Transverse colon (tissue), 4 donors: ENCODE measurements around the gene DDX23. TPM values are rescaled to one million over a fixed set of nuclear protein-coding genes. Genes with fewer than 3 reads are reported as not detected.

Source experiments
- DNase-seq: peaks from one replicate; pipeline ENCODE4 v3.0.0-alpha.2; 2019
- H3K27ac ChIP-seq, 4 donors: fragments of 200-600 bp; sonication (generic); 2 replicates each; pipeline ENCODE4 v1.5.1; 2016 to 2018; ENCODE audit warnings: inconsistent platforms in 4 of 4
- H3K27me3 ChIP-seq: fragments of 200-600 bp; sonication (generic); 2 replicates; pipeline ENCODE4 v1.5.1; 2017; ENCODE audit warnings: inconsistent platforms
- H3K36me3 ChIP-seq, 4 donors: fragments of 200-600 bp; sonication (generic); 2 replicates each; pipeline ENCODE4 v1.5.1; 2017 to 2019; ENCODE audit warnings: inconsistent platforms in 4 of 4
- H3K4me1 ChIP-seq, 4 donors: fragments of 200-600 bp; sonication (generic); 2 replicates each; pipeline ENCODE4 v1.5.1; 2017 to 2020; ENCODE audit warnings: inconsistent platforms in 4 of 4
- H3K4me3 ChIP-seq, 4 donors: fragments of 200-600 bp; sonication (generic); 1 replicate in 1 of 4; 2 replicates in 3 of 4; pipeline versions ENCODE4 v1.5.1 to v1.6.1; 2017 to 2019; ENCODE audit warnings: inconsistent platforms in 4 of 4
- H3K9me3 ChIP-seq, 2 donors: fragments of 200-600 bp; sonication (generic); 2 replicates each; pipeline ENCODE4 v1.5.1; 2017 to 2019; ENCODE audit warnings: inconsistent platforms in 2 of 2
- EP300 ChIP-seq: sonication (generic); formaldehyde crosslinking; IDR thresholded peaks from one replicate; pipeline ENCODE4 v1.6.1; 2017; ENCODE audit warnings: antibody characterized with exemption, low read depth
- POLR2A ChIP-seq: fragments of 450-650 bp; IDR thresholded peaks from one replicate; pipeline ENCODE4 v1.6.1; 2016; ENCODE audit warnings: antibody characterized with exemption, mild to moderate bottlenecking, moderate library complexity
- POLR2AphosphoS5 ChIP-seq, 3 donors: sonication (generic); formaldehyde crosslinking; IDR thresholded peaks; one replicate each; pipeline ENCODE4 v1.6.1; 2016; ENCODE audit warnings: antibody characterized with exemption in 3 of 3
- WGBS, 2 donors: methylation state at CpG; one replicate each; pipeline ENCODE4 v1.1.5; 2018; ENCODE audit warnings: low coverage in 1 of 2; 5-methylcytosine and 5-hydroxymethylcytosine counted together
- in situ Hi-C, 4 donors: fragments of 200-750 bp; cut with MboI; loops; one replicate each; pipeline versions ENCODE4 v1.15.0 to v1.15.1; 2017; ENCODE audit warnings: low sequenced_read_pairs in 3 of 4, low pct_ligation_motif_present in 1 of 4, low pct_unique_long_range_greater_than_20kb in 1 of 4
- intact Hi-C: fragments of 100-400 bp; cut with DNase I; formaldehyde crosslinking; loops from one replicate; pipeline ENCODE4 v1.15.1; 2023; ENCODE audit warnings: low total_unique reads
- total RNA-seq, 4 donors: library from RNA; depleted of rRNA; stranded (reverse); fragments of >200 nt; gene quantifications; one replicate each; pipeline ENCODE4 v1.1.0, GENCODE V29; 2016
- TF ChIP-seq, protein P1 (sequence below), 5 experiments: fragments of 200-600 bp in 3 of 5; fragments of 450-650 bp in 2 of 5; sonication (generic) in 3 of 5; IDR thresholded peaks; 1 replicate in 2 of 5; 2 replicates in 3 of 5; pipeline ENCODE4 v1.5.1; 2016 to 2017; ENCODE audit warnings: antibody characterized with exemption in 5 of 5, inconsistent platforms in 3 of 5, mild to moderate bottlenecking in 2 of 5, moderate library complexity in 1 of 5

Gene DDX23
- total RNA-seq, 4 donors from 2014 or later: 82.9 to 143 (median 83.9) TPM

DNA sequence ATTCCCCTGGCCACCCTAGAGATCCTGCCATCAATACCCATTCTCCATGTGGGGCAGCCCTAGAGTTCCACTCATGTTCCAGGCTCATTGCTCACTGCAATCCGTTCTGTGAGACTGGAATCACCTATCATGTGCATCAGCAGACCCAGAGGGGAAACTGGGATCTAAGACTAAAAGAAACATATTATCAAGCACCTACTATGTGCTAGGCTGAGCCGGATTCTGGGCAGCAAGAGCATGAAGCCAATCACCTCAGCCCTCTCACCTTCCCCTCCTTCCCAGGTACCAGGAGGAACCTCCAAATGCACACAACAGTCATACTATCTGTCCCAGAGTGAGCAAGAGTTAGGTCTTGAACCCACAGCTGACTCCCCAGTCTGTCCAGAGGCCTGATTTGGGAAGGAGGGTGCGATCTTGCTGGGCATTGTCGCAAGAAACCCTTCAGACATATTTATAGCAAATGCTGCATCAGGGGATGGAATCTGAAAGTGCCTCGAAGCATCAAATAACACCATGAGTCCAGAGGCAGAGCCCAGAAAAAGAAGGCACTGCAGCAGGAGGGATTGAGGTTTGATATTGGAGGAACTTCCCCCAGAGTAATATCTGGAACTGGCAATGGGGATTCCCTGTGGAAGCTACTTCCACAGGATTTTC lies 40.4 kb downstream of the DDX23 start:
- in situ Hi-C loops (no loop called here), intact Hi-C loops (loop anchor here (10.0 kb wide), 1 partner anchor 1273 kb away; the partner anchor contains the start of gene SMARCD1)
- Histone ChIP-seq H3K27me3 (no peaks in the 10 kb centered on the region), H3K27ac (peak overlapping the region; percentile 26 to 65 (median 48)), H3K9me3 (no peaks in the 10 kb centered on the region), H3K36me3 (no peaks in the 10 kb centered on the region), H3K4me3 (no peak overlapping the region), H3K4me1 (peaks cover 2 to 39% (median 28%) of the 10 kb centered on the region in 4 donors)
- WGBS, 2 donors: 66 to 74% methylated on average over 4 to 5 of the region's 5 CpGs
- TF ChIP-seq, protein P1, sequence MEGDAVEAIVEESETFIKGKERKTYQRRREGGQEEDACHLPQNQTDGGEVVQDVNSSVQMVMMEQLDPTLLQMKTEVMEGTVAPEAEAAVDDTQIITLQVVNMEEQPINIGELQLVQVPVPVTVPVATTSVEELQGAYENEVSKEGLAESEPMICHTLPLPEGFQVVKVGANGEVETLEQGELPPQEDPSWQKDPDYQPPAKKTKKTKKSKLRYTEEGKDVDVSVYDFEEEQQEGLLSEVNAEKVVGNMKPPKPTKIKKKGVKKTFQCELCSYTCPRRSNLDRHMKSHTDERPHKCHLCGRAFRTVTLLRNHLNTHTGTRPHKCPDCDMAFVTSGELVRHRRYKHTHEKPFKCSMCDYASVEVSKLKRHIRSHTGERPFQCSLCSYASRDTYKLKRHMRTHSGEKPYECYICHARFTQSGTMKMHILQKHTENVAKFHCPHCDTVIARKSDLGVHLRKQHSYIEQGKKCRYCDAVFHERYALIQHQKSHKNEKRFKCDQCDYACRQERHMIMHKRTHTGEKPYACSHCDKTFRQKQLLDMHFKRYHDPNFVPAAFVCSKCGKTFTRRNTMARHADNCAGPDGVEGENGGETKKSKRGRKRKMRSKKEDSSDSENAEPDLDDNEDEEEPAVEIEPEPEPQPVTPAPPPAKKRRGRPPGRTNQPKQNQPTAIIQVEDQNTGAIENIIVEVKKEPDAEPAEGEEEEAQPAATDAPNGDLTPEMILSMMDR (IDR thresholded peaks at IDR 0.05): no peak
- no peak for TF ChIP-seq POLR2AphosphoS5 (IDR thresholded peaks at IDR 0.05)
- no peak for TF ChIP-seq EP300
- no peak for TF ChIP-seq POLR2A
- DNase-seq: no peak

DNA sequence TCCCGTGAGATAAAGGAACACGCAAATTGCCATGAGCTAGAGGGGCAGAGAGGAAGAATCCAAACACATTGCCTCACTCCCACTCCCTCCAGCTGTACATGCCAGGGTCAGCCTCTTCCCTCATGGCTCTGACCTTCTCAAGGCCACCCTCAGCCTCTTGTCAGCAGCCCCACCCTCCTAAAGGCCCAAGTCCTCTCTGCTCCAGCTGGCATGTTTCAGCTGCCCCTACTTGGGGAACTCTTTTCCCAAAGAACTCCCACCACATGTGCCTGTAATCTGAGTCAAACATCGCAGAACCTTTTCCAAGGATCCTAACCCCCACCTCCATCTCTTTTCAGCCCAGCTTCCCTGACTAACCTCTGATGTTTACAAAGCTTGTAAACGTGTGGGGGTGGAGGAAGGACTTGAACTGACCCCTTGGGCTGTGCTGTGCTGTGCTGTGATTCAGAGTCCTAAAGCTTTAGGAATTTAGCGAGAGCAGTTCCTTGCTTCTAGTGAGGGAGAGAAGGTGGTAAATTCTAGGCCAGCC lies 41.0 kb downstream of the DDX23 start:
- H3K4me3 ChIP-seq: no peak overlapping the region
- no peaks in the 10 kb centered on the region for H3K27me3 ChIP-seq
- no peak for DNase-seq
- in situ Hi-C loops: no loop called here
- intact Hi-C loops: loop anchor here (10.0 kb wide), 1 partner anchor 1274 kb away; the partner anchor contains the start of gene SMARCD1
- peak overlapping the region; percentile 36 to 65 (median 48) for H3K27ac ChIP-seq
- H3K4me1 ChIP-seq: peaks cover 0 to 33% (median 22%) of the 10 kb centered on the region in 4 donors
- TF ChIP-seq EP300: no peak
- WGBS, 2 donors: 67% methylated on average over 5 of the region's 5 CpGs; no CpG with 5 or more reads in 1 of the 2 donors
- no peaks in the 10 kb centered on the region for H3K9me3 ChIP-seq
- no peaks in the 10 kb centered on the region for H3K36me3 ChIP-seq

DNA sequence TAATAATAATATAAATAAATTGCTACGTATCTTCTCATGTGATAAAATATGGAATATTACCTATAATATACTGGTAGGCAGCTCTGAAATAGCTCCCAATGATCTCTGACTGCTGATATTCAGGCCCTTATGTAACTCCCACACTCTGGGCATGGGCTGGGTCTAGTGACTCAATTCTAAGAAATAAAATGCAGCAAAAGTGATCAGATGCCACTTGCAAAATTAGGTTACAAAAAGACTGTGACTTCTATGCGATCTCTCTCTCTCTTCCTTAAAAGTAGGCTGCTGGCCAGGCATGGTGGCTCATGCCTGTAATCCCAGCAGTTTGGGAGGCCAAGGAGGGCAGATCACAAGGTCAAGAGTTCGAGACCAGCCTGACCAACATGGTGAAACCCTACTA lies 44.0 kb downstream of the DDX23 start:
- WGBS, 2 donors: 83 to 93% methylated on average over 1 to 3 of the region's 3 CpGs
- no peak for DNase-seq
- Histone ChIP-seq H3K9me3 (no peaks in the 10 kb centered on the region), H3K4me3 (no peak overlapping the region), H3K27me3 (no peaks in the 10 kb centered on the region), H3K36me3 (no peaks in the 10 kb centered on the region), H3K4me1 (peaks cover 0 to 19% (median 8%) of the 10 kb centered on the region in 4 donors), H3K27ac (no peak overlapping the region)
- in situ Hi-C loops (no loop called here), intact Hi-C loops (no loop called here)
- TF ChIP-seq, protein P1 (IDR thresholded peaks at IDR 0.05): no peak
- TF ChIP-seq POLR2AphosphoS5 (IDR thresholded peaks at IDR 0.05) (no peak), POLR2A (no peak), EP300 (no peak)

DNA sequence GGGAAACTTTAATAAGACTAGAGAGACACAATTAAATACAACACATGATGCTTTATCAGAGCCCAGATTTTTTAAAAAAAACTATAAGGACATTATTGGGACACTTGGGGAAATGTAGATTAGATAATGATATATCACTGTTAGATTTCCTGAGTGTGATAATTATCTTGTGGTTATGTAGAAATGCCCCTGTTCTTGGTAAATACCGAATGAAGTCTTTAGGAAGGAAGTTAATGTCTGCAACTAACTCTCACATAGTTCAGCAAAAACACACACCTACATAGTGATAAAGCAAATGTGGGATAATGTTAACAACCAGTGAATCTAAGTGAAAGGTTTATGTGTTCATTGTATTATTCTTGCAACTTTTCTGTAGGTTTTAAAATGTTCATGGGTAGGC lies 48.3 kb downstream of the DDX23 start:
- TF ChIP-seq, protein P1 (IDR thresholded peaks at IDR 0.05): no peak
- TF ChIP-seq POLR2A (no peak), POLR2AphosphoS5 (IDR thresholded peaks at IDR 0.05) (no peak), EP300 (no peak)
- DNase-seq: no peak
- H3K36me3 ChIP-seq: no peaks in the 10 kb centered on the region
- intact Hi-C loops (no loop called here), in situ Hi-C loops (no loop called here)
- WGBS, 2 donors: 32 to 57% methylated on average over 1 of the region's 1 CpG
- no peak overlapping the region for H3K4me3 ChIP-seq
- no peaks in the 10 kb centered on the region for H3K4me1 ChIP-seq
- no peak overlapping the region for H3K27ac ChIP-seq
- peaks cover 8% of the 10 kb centered on the region for H3K27me3 ChIP-seq
- no peaks in the 10 kb centered on the region for H3K9me3 ChIP-seq
